ENCODE measurements around the gene MBLAC2.

MBLAC2 gene
- total RNA-seq = 11.0 to 11.6 reads per million in 2 donors

DNA sequence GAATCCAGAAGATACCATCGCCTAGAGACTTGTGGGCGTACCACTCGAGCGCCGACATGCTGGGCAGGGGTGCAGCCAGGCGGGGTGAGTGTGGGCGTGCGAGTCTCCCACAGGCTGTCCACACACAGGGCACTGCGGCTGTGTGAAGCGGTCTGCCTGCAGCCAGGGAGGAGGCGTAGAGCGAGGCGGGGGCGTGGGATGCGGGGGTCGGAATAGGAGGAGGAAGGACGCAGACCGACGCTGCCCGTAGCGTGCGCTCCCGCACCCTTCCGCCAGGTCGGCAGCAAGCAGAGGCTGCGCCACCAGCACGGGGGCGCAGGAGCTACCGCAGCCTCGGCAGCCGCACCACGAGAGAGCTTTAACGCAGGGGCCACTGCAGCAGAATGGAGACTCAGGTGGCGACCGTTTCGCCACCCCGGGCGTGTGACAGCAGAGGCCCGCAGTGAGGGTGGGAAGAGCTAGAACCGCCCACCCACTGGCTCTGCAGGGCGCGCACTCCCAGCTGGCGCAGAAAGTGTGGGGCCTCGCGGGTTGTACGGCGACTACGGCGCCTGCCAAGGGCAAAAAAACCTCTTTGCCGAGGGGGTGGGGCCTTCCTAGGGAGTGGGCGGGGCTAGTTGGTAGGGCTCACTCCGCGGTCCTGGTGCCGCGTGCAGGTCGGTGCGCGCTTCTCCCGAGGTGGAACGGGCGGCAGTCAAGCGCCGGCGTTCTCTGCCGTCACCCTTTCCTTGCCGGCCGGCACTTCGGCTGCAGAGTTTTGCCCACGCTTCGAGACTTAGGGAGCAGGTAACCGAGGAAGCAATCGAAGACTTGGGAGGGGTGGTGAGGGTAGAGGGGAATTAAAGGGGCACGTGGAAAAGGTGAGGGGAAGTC, at the start of gene MBLAC2, which contains the start of gene POLR3G:
Gene MBLAC2, minus strand, starts transcription at position 537 of the 873 bp plus-strand sequence. Its CDS starts 479 bp downstream, at position 58.
Gene POLR3G, plus strand, starts transcription at position 630 of the 873 bp plus-strand sequence. CDS start 10,704 bp downstream, outside the sequence.
- peak; percentile 76 for DNase-seq

DNA sequence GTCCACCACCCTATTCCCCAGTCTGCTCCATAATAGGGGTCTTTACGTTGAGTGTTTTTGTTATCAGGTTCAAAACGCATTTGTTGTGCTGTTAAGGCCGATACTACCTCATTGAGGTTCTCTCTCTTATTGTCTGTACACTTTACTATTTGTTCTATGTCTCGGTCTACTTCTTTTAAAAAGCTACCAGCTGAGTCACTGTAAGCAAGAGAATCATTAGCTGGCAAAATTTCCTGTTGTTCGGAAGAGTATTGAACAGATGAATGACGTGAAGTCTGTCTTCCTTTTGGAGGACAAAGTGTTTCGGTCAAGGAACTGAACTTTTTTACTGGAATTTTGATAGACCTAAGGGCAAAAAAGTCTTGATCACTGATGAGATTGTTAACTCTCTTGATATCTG, 44.5 kb upstream of the MBLAC2 start:
- DNase-seq = no peak

DNA sequence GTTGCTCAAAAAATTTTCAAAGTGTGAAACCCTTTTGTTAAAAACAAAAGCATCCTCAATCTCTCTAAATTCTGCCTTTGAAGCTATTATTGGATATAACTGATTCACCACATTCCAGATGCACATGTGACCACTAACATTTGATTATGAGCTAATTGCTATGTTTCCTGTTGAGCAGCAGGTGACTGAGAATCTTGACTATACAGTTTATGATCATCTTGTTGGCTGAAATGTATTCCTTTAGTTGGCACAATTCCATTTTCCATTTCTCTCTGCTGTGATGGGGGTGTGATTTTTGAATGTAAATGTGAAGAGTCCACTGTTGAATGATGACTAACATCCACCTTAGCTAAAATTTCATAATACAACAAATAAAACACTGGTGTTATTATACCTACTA, 44.1 kb upstream of the MBLAC2 start:
- DNase-seq = no peak

DNA sequence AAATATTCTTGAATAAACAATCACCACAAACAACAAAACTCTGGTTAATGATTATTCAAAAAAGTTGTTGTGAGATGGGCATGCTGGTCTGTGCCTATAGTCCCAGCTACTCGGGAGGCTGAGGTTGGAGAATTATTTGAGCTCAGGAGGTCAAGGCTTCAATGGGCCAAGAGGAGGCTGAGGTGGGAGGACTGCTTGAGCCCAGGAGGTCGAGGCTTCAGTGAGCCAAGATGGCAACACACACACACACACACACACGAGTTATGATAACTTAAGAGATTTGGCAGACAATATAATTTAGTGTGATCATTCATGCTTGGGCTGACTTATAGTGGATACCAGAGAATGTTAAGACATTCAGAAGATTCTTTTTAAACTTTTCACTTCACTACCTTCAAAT, 39.9 kb upstream of the MBLAC2 start:
- DNase-seq = no peak

DNA sequence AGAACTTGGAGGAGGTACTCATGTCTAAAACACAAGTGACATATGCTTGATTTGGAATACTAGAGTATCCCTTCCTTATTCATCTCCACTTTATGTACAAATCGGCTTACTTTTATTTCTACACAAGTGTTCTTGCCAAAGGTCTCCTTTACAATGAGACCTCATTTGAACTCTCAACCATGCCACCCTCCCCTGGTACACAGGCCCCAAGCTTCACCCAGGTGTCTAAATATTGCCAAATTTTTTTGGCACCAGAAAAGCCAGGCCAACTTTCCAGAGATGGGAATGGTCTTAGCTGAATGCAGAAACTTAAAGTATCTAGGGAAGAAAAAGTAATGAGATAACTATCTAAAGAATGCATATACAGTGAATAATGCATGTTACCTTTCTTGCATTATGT, 35.9 kb upstream of the MBLAC2 start:
- DNase-seq = no peak

DNA sequence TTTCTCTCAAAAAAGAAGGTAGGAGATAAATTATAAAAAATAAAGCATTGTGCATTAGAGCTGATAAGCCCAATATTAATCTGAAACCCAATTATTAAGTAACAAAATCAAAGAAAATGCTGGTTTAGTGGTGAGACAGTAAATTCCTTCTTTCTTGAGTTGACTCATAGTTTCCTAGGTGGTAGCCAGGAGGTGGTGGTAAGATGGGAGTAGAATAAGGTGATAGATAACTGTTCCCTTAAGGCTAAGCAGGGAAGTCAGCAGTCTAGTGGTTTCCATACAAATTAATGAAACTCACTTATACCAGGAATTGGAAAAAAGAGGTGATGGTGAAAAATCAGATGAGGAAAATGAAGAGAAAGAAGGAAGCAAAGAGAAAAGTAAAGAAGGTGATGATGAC, 31.6 kb upstream of the MBLAC2 start:
- no peak for DNase-seq

DNA sequence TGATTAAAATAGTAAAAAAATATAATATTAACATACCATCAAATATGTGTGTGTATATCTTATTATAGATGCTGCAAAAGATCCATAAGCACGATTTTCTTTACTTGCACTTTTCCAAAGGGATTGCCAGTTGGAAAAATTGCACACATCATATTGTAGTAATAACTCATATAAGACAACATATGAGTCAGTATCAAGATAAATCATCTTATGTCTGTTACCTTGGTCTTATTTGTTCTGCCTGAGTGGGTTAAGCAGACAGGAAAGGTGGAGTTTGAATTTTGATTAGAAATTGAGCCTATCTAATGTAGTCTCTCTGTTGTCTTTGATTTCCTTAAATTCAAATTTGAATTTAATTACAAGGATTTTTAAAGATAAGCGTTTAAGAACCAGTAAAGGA, 30.2 kb upstream of the MBLAC2 start:
- DNase-seq = no peak

DNA sequence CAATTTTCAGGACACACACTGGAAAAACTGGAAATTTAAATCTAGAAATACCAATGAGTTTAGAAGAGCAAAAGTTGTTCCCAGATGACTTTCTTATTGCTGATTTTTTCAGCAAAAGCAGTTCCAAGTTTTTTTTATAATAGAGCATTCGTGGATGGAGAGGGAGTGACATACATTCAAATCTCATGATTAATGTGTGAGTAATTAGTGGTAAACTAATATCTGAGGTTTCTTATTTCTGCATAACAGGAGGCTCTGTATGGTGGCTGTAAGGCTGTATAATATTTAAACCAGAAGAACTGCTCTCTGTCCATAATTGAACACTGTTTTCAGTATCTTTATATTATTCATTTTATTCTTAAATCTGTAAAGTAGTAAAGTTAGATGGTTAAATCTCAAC, 29.0 kb upstream of the MBLAC2 start:
- no peak for DNase-seq

DNA sequence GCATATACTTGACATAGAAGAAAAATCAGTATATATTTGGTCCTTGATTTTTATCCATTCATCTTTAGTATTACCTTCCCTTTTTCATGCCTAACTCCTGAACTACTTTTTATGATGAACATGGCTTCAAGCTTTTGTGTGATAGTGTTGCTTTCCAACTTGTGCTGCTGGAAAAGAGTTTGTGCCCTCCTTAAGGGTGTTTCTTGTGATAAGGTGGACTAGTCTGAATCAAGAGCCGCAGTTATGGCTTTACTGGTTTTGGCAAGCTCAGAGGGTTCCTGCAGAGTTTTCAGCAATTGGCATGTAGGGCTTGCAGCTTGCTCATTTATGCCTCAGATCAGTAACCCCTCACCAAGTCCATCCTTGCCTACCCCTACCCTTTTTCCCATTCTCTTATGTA, 20.6 kb upstream of the MBLAC2 start:
- no peak for DNase-seq

DNA sequence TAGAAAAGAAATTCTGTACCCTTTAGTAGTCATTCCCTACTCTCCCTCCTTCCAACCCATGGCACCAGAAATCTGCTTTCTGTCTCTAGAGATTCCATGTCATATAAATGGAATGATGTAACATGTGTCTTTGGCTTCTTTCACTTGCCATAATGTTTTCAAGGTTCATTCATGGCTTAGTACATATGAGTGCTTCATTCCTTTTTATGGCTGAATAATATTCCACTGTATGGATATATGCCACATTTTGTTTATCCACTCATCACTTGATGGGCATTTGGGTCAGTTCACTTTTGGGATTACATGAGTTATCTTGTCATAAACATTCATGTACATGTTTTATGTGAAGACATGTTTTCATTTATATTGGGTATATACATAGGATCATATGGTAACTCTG, 19.5 kb upstream of the MBLAC2 start:
- no peak for DNase-seq

DNA sequence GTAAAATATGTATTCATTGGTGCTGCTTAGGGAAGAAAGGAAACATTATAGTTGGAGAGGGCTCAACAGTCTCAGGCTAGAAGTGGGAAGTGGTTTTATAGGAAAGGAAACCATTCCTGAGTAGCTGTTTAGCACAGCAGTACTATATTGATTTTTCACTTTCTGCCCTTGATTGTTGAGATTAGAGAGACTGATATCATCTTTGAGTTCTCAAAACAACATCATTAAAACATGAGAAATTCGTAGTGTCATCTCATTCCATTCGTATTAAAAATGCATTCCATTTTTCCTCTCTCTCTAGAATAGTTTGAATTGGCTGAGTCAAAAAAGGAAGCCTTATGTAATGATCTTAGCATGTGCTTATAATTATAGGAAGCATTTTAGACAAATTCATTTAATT, 14.2 kb upstream of the MBLAC2 start:
- DNase-seq = no peak

DNA sequence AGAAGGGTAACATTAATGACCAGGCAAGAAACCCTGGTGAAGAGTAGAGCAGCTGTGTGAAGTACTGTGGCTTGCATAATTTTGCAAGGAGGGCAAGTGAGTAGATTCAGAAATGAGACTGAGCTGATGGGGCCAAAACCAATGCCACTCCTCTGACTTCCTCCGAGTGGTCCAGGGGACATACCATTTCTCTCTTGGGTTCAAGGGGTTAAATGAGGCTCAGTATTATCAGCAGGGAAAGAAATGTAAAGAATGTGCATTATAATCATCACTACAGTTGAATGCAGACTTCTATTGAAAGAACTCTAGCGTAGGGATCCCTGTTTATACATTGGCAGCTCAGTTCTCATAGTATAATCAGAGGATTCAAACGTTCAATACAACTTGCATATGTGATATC, 10.0 kb upstream of the MBLAC2 start:
- DNase-seq = no peak

DNA sequence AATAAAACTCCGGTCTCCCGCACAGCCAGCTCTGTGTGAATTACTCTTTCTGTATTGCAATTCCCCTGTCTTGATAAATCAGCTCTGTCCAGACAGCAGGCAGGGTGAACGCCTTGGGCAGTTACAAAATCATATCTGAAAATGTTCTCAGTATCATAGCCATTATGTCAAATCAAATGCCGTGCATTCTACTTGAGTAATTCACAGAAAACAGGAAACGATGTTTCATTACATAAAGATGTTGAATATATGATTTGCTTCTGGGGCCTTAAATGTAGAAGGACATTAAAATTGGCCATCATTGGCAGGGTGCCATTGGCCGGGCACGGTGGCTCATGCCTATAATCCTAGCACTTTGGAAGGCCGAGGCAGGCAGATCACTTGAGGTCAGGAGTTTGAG, 8.6 kb upstream of the MBLAC2 start:
- no peak for DNase-seq

DNA sequence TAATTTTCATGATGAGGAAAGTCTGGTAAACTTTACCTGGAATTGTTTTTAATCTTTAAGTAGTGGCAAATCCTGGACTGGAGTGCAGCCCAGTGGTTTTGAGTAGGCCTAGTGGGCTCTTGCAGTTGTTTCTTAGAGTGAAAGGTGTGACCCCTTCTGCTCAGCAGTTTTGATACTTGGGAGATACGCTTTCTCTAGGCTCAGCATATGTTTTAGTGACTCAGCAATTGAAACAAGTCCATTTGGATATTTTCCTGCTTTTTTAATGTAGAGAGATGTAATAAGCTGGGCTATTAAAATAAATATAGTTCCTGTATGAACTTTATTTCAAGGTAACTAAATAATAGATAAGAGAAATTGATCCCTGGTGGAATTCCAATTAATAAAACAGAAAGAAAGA, 6.1 kb upstream of the MBLAC2 start:
- DNase-seq = no peak

DNA sequence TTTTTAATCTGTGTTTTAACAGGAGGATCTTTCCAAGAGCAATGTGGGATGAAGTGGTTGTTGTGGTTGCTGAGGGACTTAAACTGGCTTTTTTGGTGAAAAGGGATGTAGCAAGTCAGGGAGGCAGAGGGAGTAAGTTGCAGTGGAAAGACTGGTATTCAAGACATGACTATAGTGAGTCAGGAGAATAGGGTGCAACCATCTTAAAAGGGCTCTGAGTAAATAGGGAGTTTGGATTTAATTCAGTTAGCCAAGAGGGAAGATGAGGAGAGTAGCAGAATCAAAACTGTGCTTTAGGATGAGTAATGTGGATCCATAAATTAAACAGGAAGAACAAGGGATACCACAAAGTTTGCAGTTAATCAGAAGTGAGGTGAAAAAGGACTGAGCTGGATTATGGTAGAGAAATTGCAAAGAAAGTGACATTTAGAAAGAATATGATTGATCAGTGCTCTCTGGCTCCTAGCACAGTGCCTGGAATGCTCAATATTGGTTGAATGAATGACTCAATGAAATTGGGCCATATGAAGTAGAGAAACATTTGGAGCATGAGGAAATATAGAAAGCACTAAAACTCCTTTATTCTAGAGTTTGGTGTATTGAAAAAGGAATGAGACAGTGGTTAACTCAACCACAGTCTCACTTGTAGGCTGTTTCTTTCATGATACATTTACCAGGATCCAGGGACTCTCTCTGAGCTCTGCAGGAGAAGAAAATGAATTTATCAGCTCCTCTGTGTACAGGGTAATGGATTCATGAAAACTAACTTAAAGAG, 5.2 kb upstream of the MBLAC2 start:
- no peak for DNase-seq

DNA sequence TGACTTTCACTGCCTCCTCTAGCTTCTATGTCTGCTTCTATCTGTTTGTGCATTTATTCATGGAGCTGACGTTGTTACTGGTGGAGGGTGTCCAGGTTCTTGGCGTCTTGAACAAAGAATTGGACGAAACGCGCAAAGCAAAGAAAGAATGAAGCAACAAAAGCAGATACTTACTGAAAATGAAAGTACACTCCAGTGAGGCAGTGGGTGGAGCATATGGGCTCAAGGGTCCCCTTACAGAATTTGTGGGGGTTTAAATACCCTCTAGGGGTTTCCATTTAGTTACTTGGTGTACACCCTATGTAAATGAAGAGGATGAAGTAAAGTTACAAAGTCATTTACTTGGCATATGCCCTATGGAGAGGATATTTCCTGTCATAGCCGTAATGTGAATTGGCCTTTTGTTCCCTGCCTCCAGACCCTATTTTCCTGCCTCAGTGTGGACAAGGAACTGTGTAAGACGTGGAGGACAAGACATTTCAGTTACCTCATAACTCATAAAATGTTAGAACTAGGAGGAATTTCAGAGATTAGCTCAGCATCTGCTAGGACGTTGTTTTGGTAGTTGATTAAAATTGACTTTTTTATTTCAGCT, 3.1 kb upstream of the MBLAC2 start:
- DNase-seq = no peak

DNA sequence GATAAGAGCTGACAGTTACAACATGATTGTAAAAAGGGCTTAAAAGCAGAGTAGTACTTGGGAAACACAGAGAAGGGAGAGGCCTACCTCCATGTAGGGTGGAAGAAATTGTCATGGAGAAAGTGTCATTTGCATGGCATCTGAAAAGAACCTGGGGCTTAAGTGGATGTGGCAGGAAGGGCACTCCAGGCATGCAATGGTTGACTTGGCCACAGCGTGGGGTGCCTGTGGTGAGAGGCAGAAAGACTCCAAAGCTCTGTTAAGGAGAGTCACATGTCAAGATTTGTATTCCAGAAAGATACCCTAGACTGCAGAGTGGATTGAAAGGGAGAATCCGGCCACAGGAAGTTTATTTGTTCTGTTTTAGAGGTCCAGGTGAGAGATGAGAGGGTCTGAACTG, 2.5 kb upstream of the MBLAC2 start:
- DNase-seq = no peak

DNA sequence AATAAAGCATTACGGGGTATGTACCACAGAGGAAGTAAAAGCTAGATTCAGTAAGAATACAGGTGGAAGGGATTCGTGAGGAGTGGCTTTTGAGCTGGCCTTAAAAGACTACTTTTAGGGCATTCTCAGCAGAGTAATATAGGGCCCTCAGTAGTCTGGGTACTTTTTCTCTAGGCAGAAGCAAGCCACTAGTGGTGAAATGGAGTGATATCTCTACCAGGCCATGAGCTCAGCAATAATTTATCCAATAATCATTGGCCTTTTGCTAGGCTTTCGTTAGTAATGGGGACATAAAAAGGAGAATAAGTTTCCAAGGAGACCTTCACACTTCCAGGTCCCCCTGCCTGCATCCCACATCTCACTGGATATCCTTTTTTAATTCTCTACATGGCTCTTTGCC, 1.8 kb upstream of the MBLAC2 start:
- DNase-seq = no peak

DNA sequence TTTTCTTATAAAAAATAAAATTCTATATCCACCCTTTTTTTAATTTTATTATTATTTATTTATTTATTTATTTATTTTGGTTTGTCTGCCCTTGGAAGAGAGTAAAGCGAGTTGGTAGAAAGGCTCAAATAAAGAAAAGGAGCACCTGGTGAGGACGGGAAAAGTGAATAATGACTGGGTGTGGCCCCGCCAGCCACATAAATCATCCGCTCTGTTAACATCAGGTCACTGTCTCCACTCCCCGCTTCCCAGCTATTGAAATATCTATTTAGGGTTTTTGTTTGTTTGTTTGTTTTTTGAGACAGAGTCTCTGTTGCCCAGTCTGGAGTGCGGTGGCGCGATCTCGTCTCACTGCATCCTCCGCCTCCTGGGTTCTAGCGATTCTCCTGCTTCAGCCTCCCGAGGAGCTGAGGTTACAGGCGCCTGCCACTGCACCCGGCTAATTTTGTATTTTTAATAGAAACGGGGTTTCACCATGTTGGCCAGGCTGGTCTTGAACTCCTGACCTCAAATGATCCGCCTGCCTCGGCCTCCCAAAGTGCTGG, 937 bp upstream of the MBLAC2 start:
- no peak for DNase-seq

DNA sequence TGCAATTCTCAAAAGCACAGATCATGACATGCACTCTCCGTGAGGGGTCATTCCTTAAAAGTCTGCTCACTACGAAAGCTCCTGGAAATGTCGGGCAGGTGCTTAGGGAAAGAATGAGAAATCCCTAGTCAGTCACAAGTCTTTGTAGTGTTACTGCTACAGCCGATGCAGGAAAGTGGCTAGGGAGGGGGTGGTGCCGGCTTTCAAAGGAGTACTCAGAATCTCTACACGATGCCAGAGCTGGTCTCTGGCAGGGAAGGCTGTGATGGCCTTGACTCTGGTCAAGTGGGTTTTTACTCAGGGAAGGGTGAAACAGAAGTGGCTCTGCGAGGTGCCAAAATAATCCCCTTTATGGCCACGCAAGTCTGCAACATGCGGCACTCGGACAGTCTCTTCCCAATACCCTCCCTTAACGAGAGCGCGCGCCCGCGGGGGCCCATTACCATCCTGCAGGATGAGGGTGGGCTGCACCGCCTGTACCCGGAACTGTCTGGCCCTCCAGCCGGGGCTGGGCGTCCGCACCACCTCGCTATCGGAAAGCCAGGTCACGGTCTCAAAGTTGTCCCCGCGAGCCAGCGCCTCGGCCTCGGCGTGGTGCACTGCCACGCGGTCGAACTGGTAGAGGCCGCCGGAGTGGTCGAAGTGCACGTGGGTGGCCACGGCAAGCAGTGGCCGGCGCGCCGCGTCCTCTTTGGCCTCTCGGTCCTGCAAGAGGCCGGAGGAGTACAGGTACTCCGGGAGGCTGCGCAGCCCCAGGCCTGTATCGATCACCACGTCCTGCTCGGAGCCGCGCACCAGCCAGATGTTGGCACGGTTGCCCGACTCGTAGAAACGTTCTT, 956 bp downstream of the MBLAC2 start:
- no peak for DNase-seq

DNA sequence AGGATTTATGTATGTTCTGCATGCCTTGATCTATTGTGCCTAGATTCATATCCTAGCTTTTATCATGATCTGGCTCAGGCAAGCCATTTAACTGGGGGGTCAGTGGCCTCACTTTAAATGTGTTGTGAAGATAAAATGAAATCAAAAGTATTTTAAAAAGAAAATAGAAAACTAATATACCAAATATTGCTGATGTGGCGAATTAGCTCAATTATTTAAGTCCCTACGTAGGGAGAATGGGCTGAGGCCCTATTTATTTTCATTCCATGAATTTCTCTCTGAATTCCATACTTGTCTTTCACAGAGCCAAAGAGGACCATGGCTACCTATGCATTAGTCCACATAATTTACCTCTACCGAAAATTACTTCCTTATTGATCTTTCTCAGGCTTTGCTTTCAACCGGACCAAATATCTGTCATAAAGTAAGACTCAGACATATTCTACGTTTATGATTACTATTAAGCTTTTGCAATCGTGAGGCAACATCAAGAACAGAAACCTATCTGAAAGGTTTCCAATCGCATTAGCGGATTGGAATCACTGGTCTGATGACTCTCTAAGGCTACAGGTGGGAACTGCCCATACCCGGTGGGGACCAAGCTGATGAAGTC, 1.7 kb downstream of the MBLAC2 start:
- no peak for DNase-seq

DNA sequence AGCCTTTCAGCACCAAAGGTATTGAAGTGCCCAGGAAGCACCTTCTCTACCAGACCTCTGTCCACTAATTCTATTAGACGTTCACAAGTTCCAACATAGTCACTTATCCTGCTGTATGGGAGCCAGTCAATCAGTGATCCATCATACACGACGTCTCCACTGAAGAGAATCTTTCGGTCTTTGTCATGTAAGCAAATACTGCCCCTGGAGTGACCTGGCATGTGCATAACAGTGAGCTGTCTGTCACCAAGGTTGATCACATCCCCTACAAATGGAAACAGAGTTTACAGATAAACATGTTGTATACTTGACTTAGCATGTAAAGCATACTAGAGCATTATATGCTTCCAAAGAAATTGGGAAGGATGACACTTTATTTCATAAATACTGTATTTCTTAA, 13.3 kb downstream of the MBLAC2 start:
- no peak for DNase-seq

Data from activated gamma-delta T cell (primary cell).